Activated T-helper 2 cell treated with anti-CD3 and anti-CD28 coated beads, Interferon-gamma antibody, Interleukin-2, Interleukin-4, amounts not matched to agents 10 μg/mL and 5 μg/mL and 100 μg/mL, durations not matched to agents 14 hours and 24 hours and 36 hours (primary cell): ENCODE results near the gene ACTBL2. TPM values are rescaled to one million over a fixed set of nuclear protein-coding genes. Genes with fewer than 3 reads are reported as not detected.

ENCODE experiments used
- DNase-seq: peaks from one replicate; pipeline ENCODE4 v3.0.0; 2021; ENCODE audit warnings: low spot score
- H3K27ac Mint-ChIP-seq: one replicate; pipeline ENCODE4 v1.8.0; 2021; ENCODE audit warnings: mixed read lengths
- H3K27me3 Mint-ChIP-seq: one replicate; pipeline ENCODE4 v1.8.0; 2021; ENCODE audit warnings: low read depth, mixed read lengths
- H3K36me3 Mint-ChIP-seq: one replicate; pipeline ENCODE4 v1.8.0; 2021; ENCODE audit warnings: low read depth, mixed read lengths
- H3K4me1 Mint-ChIP-seq: one replicate; pipeline ENCODE4 v1.8.0; 2021; ENCODE audit warnings: low read depth, mixed read lengths
- H3K4me3 Mint-ChIP-seq: one replicate; pipeline ENCODE4 v1.8.0; 2021; ENCODE audit warnings: low read depth, mild to moderate bottlenecking, moderate library complexity, mixed read lengths
- H3K9me3 Mint-ChIP-seq: one replicate; pipeline ENCODE4 v1.8.0; 2021; ENCODE audit warnings: mixed read lengths
- intact Hi-C: fragments of 100-400 bp; cut with micrococcal nuclease; formaldehyde crosslinking; loops from one replicate; pipeline ENCODE4 v1.15.1; 2023
- total RNA-seq: library from RNA; stranded (reverse); gene quantifications from 2 replicates; pipeline ENCODE4 v1.2.3, GENCODE V29; 2022

Gene ACTBL2
- total RNA-seq, 1 donor from 2014 or later, result not detected

DNA sequence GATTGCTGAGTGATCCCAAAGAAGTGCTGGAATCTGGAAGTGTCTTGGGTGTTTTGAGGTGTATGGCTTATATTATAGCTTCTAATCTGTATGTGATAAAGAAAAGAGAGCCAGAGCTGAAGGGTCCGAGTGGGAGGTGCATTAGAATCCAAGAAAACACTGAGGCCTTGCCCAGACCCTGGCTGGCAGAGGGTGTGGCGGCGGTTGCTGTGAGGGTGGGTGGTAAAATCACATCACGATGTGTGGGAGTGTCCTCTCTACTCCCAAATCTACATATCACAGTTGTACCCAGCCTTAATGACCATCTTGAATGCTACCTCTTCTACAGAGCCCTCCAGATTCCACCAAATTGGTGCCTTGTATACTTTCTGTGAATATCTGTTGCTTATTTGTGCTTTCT lies 28.9 kb downstream of the ACTBL2 start:
- Mint-ChIP-seq H3K4me1 (peaks cover 2% of the 10 kb centered on the region), H3K4me3 (no peak overlapping the region), H3K9me3 (no peaks in the 10 kb centered on the region), H3K36me3 (no peaks in the 10 kb centered on the region), H3K27ac (no peak overlapping the region), H3K27me3 (no peaks in the 10 kb centered on the region)
- intact Hi-C loops, result no loop called here
- no peak for DNase-seq

GRCh38 chr5:57452885-57453284 lies 29.7 kb downstream of the ACTBL2 start:
- peaks cover 2% of the 10 kb centered on the region for H3K4me1 Mint-ChIP-seq
- H3K9me3 Mint-ChIP-seq, result no peaks in the 10 kb centered on the region
- no peak overlapping the region for H3K27ac Mint-ChIP-seq
- H3K27me3 Mint-ChIP-seq, result no peaks in the 10 kb centered on the region
- no peak overlapping the region for H3K4me3 Mint-ChIP-seq
- no peaks in the 10 kb centered on the region for H3K36me3 Mint-ChIP-seq
- intact Hi-C loops, result no loop called here
- no peak for DNase-seq

- no peak overlapping the region for H3K27ac Mint-ChIP-seq
- H3K9me3 Mint-ChIP-seq, result no peaks in the 10 kb centered on the region
- no peak for DNase-seq
- H3K36me3 Mint-ChIP-seq, result no peaks in the 10 kb centered on the region
- no peaks in the 10 kb centered on the region for H3K27me3 Mint-ChIP-seq
- H3K4me3 Mint-ChIP-seq, result no peak overlapping the region
- intact Hi-C loops, result no loop called here
- H3K4me1 Mint-ChIP-seq, result peaks cover 2% of the 10 kb centered on the region
Measured at GRCh38 chr5:57450991-57451876, 31.4 kb downstream of the ACTBL2 start.

DNA sequence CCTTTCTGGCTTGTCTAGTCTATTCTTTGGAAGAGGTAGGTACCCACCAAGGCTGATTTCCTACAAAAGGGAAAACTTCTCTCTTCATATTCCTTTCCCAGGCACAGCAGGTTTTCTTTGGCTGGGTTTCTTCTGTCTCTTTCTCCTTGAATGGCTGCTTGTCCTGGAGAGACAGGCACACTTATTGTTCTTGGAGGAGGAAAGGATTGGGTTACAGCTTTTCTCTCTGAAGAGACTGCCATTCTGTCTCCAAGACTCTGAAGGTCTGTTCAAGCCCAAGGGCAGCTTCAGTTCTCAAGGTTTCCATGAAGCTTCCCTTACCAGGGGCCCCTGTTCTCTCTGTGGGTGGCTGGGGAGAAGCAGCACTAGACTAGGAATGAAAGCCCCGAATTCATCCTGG lies 33.9 kb downstream of the ACTBL2 start:
- Mint-ChIP-seq H3K27ac (no peak overlapping the region), H3K36me3 (no peaks in the 10 kb centered on the region), H3K27me3 (no peaks in the 10 kb centered on the region), H3K9me3 (no peaks in the 10 kb centered on the region), H3K4me1 (peaks cover 3% of the 10 kb centered on the region), H3K4me3 (no peak overlapping the region)
- intact Hi-C loops, result no loop called here
- no peak for DNase-seq

- no peak for DNase-seq
- H3K9me3 Mint-ChIP-seq, result no peaks in the 10 kb centered on the region
- H3K36me3 Mint-ChIP-seq, result no peaks in the 10 kb centered on the region
- intact Hi-C loops, result no loop called here
- peaks cover 3% of the 10 kb centered on the region for H3K27me3 Mint-ChIP-seq
- no peak overlapping the region for H3K27ac Mint-ChIP-seq
- H3K4me3 Mint-ChIP-seq, result no peak overlapping the region
- H3K4me1 Mint-ChIP-seq, result peaks cover 3% of the 10 kb centered on the region
Measured at GRCh38 chr5:57448287-57448686, 34.3 kb downstream of the ACTBL2 start.

DNA sequence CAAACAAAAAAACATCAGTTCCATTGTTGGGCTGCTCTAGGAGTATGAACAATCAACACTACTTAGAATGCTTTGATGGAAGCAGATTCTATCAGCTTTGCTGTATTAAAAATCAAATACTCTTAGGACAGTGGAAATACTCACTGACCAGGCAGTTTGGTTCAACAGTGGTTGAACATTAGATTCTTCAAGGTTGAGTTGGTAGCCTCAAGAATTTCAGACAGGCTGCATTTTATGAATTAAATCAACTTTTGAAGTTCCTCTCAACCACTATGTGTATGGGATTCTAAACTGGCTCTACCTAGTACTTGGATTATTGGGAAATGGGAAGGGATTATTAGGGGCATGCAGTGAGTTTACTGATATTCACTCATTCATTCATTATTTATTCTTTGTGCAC lies 35.0 kb downstream of the ACTBL2 start:
- intact Hi-C loops, result no loop called here
- DNase-seq, result no peak

GRCh38 chr5:57446966-57447365 lies 35.6 kb downstream of the ACTBL2 start:
- H3K27me3 Mint-ChIP-seq, result peaks cover 3% of the 10 kb centered on the region
- no peak overlapping the region for H3K4me3 Mint-ChIP-seq
- intact Hi-C loops, result no loop called here
- no peak overlapping the region for H3K27ac Mint-ChIP-seq
- no peaks in the 10 kb centered on the region for H3K9me3 Mint-ChIP-seq
- no peak for DNase-seq
- H3K36me3 Mint-ChIP-seq, result no peaks in the 10 kb centered on the region
- H3K4me1 Mint-ChIP-seq, result peaks cover 8% of the 10 kb centered on the region

More for the DNA sequence above, 35.0 kb downstream of the ACTBL2 start:
- Mint-ChIP-seq H3K9me3 (no peaks in the 10 kb centered on the region), H3K27ac (no peak overlapping the region), H3K4me3 (no peak overlapping the region), H3K36me3 (no peaks in the 10 kb centered on the region), H3K27me3 (peaks cover 3% of the 10 kb centered on the region), H3K4me1 (peaks cover 3% of the 10 kb centered on the region)

DNA sequence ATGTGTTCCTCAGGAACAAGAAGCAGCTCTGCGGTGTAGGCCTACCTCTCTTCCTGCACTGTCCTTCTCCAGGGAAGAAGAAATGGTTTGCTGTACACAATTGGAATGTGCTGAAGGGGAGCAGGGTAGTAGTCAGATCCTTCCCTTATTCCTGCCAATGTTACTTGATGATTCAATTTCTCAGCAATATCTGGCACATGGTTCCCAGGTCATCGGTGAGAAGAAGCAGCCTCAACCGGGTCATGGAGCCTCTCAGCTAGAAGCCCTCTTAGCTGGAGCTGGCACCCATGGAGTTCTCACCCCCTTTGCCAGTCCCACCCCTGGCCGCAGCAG lies 36.9 kb downstream of the ACTBL2 start:
- peaks cover 3% of the 10 kb centered on the region for H3K27me3 Mint-ChIP-seq
- no peak for DNase-seq
- intact Hi-C loops, result no loop called here
- H3K9me3 Mint-ChIP-seq, result no peaks in the 10 kb centered on the region
- no peak overlapping the region for H3K4me3 Mint-ChIP-seq
- peaks cover 11% of the 10 kb centered on the region for H3K4me1 Mint-ChIP-seq
- H3K27ac Mint-ChIP-seq, result no peak overlapping the region
- no peaks in the 10 kb centered on the region for H3K36me3 Mint-ChIP-seq

GRCh38 chr5:57445006-57445704 lies 37.5 kb downstream of the ACTBL2 start:
- Mint-ChIP-seq H3K9me3 (no peaks in the 10 kb centered on the region), H3K36me3 (no peaks in the 10 kb centered on the region), H3K4me1 (peaks cover 11% of the 10 kb centered on the region), H3K4me3 (no peak overlapping the region), H3K27me3 (peaks cover 3% of the 10 kb centered on the region), H3K27ac (no peak overlapping the region)
- intact Hi-C loops, result no loop called here
- DNase-seq, result no peak

GRCh38 chr5:57442080-57442839 lies 40.4 kb downstream of the ACTBL2 start:
- H3K4me3 Mint-ChIP-seq, result no peak overlapping the region
- no peak for DNase-seq
- H3K4me1 Mint-ChIP-seq, result peaks cover 11% of the 10 kb centered on the region
- no peak overlapping the region for H3K27ac Mint-ChIP-seq
- no peaks in the 10 kb centered on the region for H3K9me3 Mint-ChIP-seq
- intact Hi-C loops, result no loop called here
- peaks cover 3% of the 10 kb centered on the region for H3K27me3 Mint-ChIP-seq
- H3K36me3 Mint-ChIP-seq, result no peaks in the 10 kb centered on the region

GRCh38 chr5:57441557-57441956 lies 41.1 kb downstream of the ACTBL2 start:
- H3K27ac Mint-ChIP-seq, result no peak overlapping the region
- no peaks in the 10 kb centered on the region for H3K36me3 Mint-ChIP-seq
- DNase-seq, result no peak
- no peak overlapping the region for H3K4me3 Mint-ChIP-seq
- H3K4me1 Mint-ChIP-seq, result peaks cover 11% of the 10 kb centered on the region
- intact Hi-C loops, result no loop called here
- H3K9me3 Mint-ChIP-seq, result no peaks in the 10 kb centered on the region
- H3K27me3 Mint-ChIP-seq, result peaks cover 3% of the 10 kb centered on the region

GRCh38 chr5:57439601-57440000 lies 43.0 kb downstream of the ACTBL2 start:
- no peak for DNase-seq
- no peak overlapping the region for H3K27ac Mint-ChIP-seq
- intact Hi-C loops, result no loop called here
- H3K27me3 Mint-ChIP-seq, result peaks cover 3% of the 10 kb centered on the region
- no peak overlapping the region for H3K4me3 Mint-ChIP-seq
- H3K36me3 Mint-ChIP-seq, result no peaks in the 10 kb centered on the region
- peaks cover 11% of the 10 kb centered on the region for H3K4me1 Mint-ChIP-seq
- no peaks in the 10 kb centered on the region for H3K9me3 Mint-ChIP-seq
